ENCODE measurements around the gene ACAP3. TPM values are rescaled to one million over a fixed set of nuclear protein-coding genes. Genes with fewer than 3 reads are reported as not detected.

Gene ACAP3
- total and polyA plus RNA-seq, 4 experiments from 2014 or later: 5.4 to 65.6 (median 33.3) TPM

DNA sequence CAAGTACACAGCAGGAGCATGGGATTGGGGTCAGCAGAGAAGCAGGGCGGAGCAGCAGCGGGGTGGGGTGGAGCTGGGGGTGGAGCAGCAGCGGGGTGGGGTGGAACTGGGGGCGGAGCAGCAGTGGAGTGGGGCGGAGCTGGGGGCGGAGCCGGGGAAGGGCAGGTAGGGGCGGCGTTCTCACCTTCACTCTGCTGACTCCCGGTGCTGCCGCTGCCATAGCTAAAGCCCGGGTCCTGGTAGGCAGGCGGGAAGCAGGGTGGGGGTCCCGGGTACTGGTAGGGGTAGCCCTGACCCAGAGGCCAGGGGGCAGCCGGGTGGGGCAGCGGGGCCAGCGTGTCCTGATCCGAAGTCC lies 30.0 kb upstream of the ACAP3 start:
- H3K27me3 Mint-ChIP-seq: no peaks in the 10 kb centered on the region

DNA sequence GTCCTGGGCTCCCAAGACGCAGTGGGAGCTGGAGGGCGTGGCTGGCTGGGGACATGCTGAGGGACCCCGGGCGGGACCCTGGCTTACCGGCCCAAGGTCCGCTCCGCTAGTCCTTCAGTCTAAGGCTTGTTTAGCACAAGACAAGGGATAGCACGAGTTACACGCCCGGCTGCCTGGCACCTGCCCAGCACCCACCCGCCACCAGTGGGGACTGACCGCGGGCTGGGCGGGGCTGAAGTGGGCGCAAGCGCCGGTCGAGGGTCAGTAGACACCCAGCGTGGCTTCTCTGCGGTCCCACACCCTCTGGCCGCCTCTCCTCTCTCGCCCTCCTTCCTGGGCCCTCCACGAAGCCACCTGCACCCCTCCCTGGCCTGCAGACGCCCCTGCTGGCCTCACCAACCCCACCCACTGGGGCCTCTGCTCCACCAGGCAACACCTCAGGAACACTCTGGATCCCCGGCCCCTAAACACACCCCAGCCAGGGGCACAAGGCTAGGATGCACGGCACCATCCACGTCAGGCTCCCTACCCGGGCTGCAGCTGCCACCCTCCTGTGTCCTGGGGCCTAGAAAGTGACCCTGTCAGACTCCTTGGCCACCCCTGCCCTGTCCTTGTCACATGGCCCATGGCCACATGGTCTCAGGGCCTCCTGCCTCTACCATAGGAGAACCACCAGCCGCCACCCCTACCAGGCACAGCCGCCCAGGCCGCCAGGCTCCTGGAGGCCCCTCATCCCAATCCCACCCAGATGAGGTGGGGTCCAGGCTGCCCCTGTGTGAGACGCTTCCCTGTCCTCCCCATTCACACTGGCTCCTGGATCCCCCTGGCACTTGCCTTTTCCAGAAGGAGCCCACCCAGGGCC lies 29.4 kb upstream of the ACAP3 start:
- no peaks in the 10 kb centered on the region for H3K4me1 ChIP-seq (ENCODE audit: insufficient read depth, low read length)

More for the DNA sequence above, 30.0 kb upstream of the ACAP3 start:
- Mint-ChIP-seq H3K27ac (no peak overlapping the region), H3K9me3 (no peaks in the 10 kb centered on the region), H3K4me3 (no peak overlapping the region), H3K36me3 (peaks cover 10 to 12% of the 10 kb centered on the region in 2 donors), H3K4me1 (peaks cover 0 to 8% (median 6%) of the 10 kb centered on the region in 4 donors)
- H3K4me3 ChIP-seq (ENCODE audit: low read length in 2 of 2): no peak overlapping the region
- no peak overlapping the region for H3K27ac ChIP-seq (ENCODE audit: low read depth, low read length)
- ChIA-PET POLR2A (ENCODE audit: partially characterized antibody) (no interaction called here), CTCF (ENCODE audit: partially characterized antibody) (interaction anchor here (0.6 kb wide), 1 partner anchor 241 kb away, joined by 3 read pairs; no protein-coding TSS in a partner anchor)
- H3K9me3 ChIP-seq (ENCODE audit: control insufficient read depth in 1 of 2, low read length in 2 of 2): no peaks in the 10 kb centered on the region
- no peak for DNase-seq
- no peaks in the 10 kb centered on the region for H3K36me3 ChIP-seq (ENCODE audit: insufficient read depth, low read length)
- intact Hi-C loops (cut with micrococcal nuclease): no loop called here
- H3K27me3 ChIP-seq (ENCODE audit: insufficient read depth, low read length): no peaks in the 10 kb centered on the region
- H3K4me1 ChIP-seq (ENCODE audit: insufficient read depth, low read length): no peaks in the 10 kb centered on the region

DNA sequence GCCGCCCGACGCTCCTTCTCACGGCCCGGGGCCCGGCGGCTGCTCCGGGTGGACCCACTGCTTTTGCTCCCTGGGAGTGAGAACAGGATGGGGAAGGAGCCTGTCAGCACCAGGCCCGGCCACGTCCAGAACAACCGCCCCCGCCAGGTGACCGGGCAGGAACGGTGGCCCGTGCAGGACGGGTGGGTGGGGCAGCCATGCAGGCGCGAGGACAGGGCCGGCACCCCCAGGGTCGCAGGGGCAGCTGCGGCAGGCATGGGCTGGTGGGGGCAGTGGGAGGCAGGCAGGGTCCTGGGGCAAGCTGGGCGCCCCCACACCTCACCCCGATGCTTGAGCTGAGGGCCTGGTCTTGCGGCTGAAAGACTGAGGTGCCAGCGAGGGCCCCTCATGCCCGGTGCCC lies 28.7 kb upstream of the ACAP3 start:
- CTCF ChIA-PET (ENCODE audit: partially characterized antibody): no interaction called here

More for the DNA sequence above, 29.4 kb upstream of the ACAP3 start:
- Histone ChIP-seq H3K27ac (ENCODE audit: low read depth, low read length) (no peak overlapping the region), H3K4me3 (ENCODE audit: low read length in 2 of 2) (no peak overlapping the region), H3K9me3 (ENCODE audit: control insufficient read depth in 1 of 2, low read length in 2 of 2) (no peaks in the 10 kb centered on the region), H3K27me3 (ENCODE audit: insufficient read depth, low read length) (no peaks in the 10 kb centered on the region), H3K36me3 (ENCODE audit: insufficient read depth, low read length) (no peaks in the 10 kb centered on the region)
- Mint-ChIP-seq H3K4me3 (no peak overlapping the region), H3K4me1 (peaks cover 0 to 8% (median 6%) of the 10 kb centered on the region in 4 donors), H3K36me3 (peaks cover 10 to 12% of the 10 kb centered on the region in 2 donors), H3K27me3 (no peaks in the 10 kb centered on the region), H3K27ac (no peak overlapping the region), H3K9me3 (no peaks in the 10 kb centered on the region)
- ChIA-PET POLR2A (ENCODE audit: partially characterized antibody) (no interaction called here), CTCF (ENCODE audit: partially characterized antibody) (interaction anchor here (0.6 kb wide), 1 partner anchor 240 kb away, joined by 3 read pairs; no protein-coding TSS in a partner anchor)
- no peak for DNase-seq
- intact Hi-C loops (cut with micrococcal nuclease): no loop called here

DNA sequence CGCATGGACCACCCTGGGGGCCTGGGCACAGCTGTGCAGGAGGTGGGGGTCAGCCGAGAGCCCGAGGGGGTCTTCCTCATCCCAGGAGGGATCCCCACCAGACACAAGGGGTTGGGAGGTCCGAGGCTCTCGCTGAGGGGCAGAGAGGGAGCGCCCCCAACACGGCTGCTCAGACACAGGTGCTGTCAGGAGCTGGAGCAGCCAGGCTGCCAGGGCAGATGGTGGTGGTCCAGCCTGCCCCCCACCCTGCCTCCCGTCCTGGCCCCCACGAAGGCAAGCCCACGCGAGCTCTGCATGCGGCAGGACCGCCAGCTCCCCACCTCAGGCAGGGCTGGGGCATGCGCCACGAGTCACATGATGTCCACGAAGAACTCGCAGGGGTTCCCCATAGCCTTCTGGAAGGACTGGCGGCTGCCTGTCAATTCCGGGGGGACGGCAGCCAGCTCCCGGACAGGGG lies 28.1 kb upstream of the ACAP3 start:
- POLR2A ChIA-PET (ENCODE audit: partially characterized antibody): interaction anchor here (1.1 to 1.6 kb wide), 3 partner anchors 15 to 64 kb away, joined by 3 read pairs; no protein-coding TSS in a partner anchor
- Histone ChIP-seq H3K36me3 (ENCODE audit: insufficient read depth, low read length) (no peaks in the 10 kb centered on the region), H3K4me3 (ENCODE audit: low read length in 2 of 2) (no peak overlapping the region), H3K27ac (ENCODE audit: low read depth, low read length) (no peak overlapping the region), H3K27me3 (ENCODE audit: insufficient read depth, low read length) (no peaks in the 10 kb centered on the region), H3K9me3 (ENCODE audit: control insufficient read depth in 1 of 2, low read length in 2 of 2) (no peaks in the 10 kb centered on the region), H3K4me1 (ENCODE audit: insufficient read depth, low read length) (no peaks in the 10 kb centered on the region)
- peaks cover 0 to 3% (median 1%) of the 10 kb centered on the region in 4 donors for H3K4me1 Mint-ChIP-seq
- H3K36me3 Mint-ChIP-seq: peaks cover 4 to 6% of the 10 kb centered on the region in 2 donors
- no peak overlapping the region for H3K27ac Mint-ChIP-seq
- no peak for DNase-seq
- no peaks in the 10 kb centered on the region for H3K9me3 Mint-ChIP-seq
- intact Hi-C loops (cut with micrococcal nuclease): no loop called here
- CTCF ChIA-PET (ENCODE audit: partially characterized antibody): no interaction called here
- H3K4me3 Mint-ChIP-seq: no peak overlapping the region
- H3K27me3 Mint-ChIP-seq: no peaks in the 10 kb centered on the region

More for the DNA sequence above, 28.7 kb upstream of the ACAP3 start:
- Mint-ChIP-seq H3K27ac (no peak overlapping the region), H3K9me3 (no peaks in the 10 kb centered on the region), H3K4me1 (peaks cover 0 to 8% (median 6%) of the 10 kb centered on the region in 4 donors), H3K36me3 (peaks cover 10 to 12% of the 10 kb centered on the region in 2 donors), H3K4me3 (no peak overlapping the region), H3K27me3 (no peaks in the 10 kb centered on the region)
- intact Hi-C loops (cut with micrococcal nuclease): no loop called here
- POLR2A ChIA-PET (ENCODE audit: partially characterized antibody): interaction anchor here (1.1 kb wide), 2 partner anchors 15 to 63 kb away, joined by 3 read pairs; no protein-coding TSS in a partner anchor
- no peak overlapping the region for H3K4me3 ChIP-seq (ENCODE audit: low read length in 2 of 2)
- no peaks in the 10 kb centered on the region for H3K36me3 ChIP-seq (ENCODE audit: insufficient read depth, low read length)
- DNase-seq: no peak
- no peaks in the 10 kb centered on the region for H3K4me1 ChIP-seq (ENCODE audit: insufficient read depth, low read length)
- H3K27ac ChIP-seq (ENCODE audit: low read depth, low read length): no peak overlapping the region
- no peaks in the 10 kb centered on the region for H3K27me3 ChIP-seq (ENCODE audit: insufficient read depth, low read length)
- H3K9me3 ChIP-seq (ENCODE audit: control insufficient read depth in 1 of 2, low read length in 2 of 2): no peaks in the 10 kb centered on the region

DNA sequence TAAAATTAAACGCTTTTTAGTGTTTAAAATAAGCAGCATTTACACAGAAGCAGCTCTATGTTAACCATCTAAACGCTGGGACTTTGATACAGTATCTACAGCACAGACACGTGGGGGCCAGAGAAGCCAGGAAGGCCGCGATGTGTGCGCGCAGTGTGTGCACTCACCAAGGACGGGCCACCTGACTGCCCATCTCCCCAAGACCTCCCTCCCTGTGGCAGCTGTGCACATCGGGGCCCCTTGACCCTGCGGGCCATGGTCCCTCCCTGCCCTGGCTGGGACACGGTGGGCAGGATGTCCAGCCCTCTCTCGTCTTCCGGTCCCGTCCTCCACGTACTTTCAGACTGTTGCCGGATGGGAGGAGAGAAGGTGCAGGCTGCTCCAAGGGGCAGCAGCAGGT lies 27.6 kb upstream of the ACAP3 start:
- Mint-ChIP-seq H3K27me3 (no peaks in the 10 kb centered on the region), H3K9me3 (no peaks in the 10 kb centered on the region), H3K27ac (peak overlapping the region in 1 of 7 donors; percentile 65), H3K4me3 (no peak overlapping the region), H3K4me1 (no peaks in the 10 kb centered on the region), H3K36me3 (peaks cover 0 to 6% of the 10 kb centered on the region in 2 donors)
- POLR2A ChIA-PET (ENCODE audit: partially characterized antibody): interaction anchor here (1.1 to 1.6 kb wide), 2 partner anchors 24 to 65 kb away, joined by 3 read pairs; no protein-coding TSS in a partner anchor
- no peaks in the 10 kb centered on the region for H3K36me3 ChIP-seq (ENCODE audit: insufficient read depth, low read length)
- CTCF ChIA-PET (ENCODE audit: partially characterized antibody): no interaction called here
- H3K4me3 ChIP-seq (ENCODE audit: low read length in 2 of 2): no peak overlapping the region
- H3K4me1 ChIP-seq (ENCODE audit: insufficient read depth, low read length): no peaks in the 10 kb centered on the region
- H3K27ac ChIP-seq (ENCODE audit: low read depth, low read length): no peak overlapping the region
- intact Hi-C loops (cut with micrococcal nuclease): no loop called here
- no peaks in the 10 kb centered on the region for H3K27me3 ChIP-seq (ENCODE audit: insufficient read depth, low read length)
- no peaks in the 10 kb centered on the region for H3K9me3 ChIP-seq (ENCODE audit: control insufficient read depth in 1 of 2, low read length in 2 of 2)
- DNase-seq: no peak

DNA sequence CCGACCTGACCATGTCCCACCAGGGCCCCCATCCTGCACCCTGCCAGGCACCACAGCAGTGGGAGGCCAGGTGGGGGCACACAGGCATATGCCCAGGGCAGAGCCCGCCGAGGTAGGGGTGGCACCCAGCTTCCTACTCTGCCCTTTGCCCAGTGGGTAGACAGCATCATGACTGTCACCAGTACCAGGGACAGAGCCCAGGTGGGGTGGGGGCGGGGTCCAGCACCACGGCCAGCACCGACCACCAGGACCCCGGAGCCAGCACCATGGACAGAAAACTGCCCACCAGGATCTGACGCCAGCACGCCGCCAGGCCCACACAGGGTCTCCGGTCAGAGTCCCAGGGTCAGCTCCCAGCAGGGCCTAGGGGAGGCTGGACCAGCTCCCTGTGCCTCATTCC lies 27.1 kb upstream of the ACAP3 start:
- CTCF ChIA-PET (ENCODE audit: partially characterized antibody): no interaction called here
- Histone ChIP-seq H3K36me3 (ENCODE audit: insufficient read depth, low read length) (no peaks in the 10 kb centered on the region), H3K4me1 (ENCODE audit: insufficient read depth, low read length) (no peaks in the 10 kb centered on the region), H3K9me3 (ENCODE audit: control insufficient read depth in 1 of 2, low read length in 2 of 2) (no peaks in the 10 kb centered on the region), H3K27ac (ENCODE audit: low read depth, low read length) (no peak overlapping the region), H3K4me3 (ENCODE audit: low read length in 2 of 2) (no peak overlapping the region), H3K27me3 (ENCODE audit: insufficient read depth, low read length) (no peaks in the 10 kb centered on the region)
- DNase-seq: no peak
- no peaks in the 10 kb centered on the region for H3K27me3 Mint-ChIP-seq
- no peaks in the 10 kb centered on the region for H3K9me3 Mint-ChIP-seq
- peaks cover 0 to 5% of the 10 kb centered on the region in 2 donors for H3K36me3 Mint-ChIP-seq
- H3K4me1 Mint-ChIP-seq: peaks cover 0 to 2% (median 1%) of the 10 kb centered on the region in 4 donors
- H3K4me3 Mint-ChIP-seq: no peak overlapping the region
- POLR2A ChIA-PET (ENCODE audit: partially characterized antibody): interaction anchor here (1.6 kb wide), 1 partner anchor 23 kb away, joined by 3 read pairs; no protein-coding TSS in a partner anchor
- peak overlapping the region in 1 of 7 donors; percentile 65 for H3K27ac Mint-ChIP-seq
- intact Hi-C loops (cut with micrococcal nuclease): no loop called here

DNA sequence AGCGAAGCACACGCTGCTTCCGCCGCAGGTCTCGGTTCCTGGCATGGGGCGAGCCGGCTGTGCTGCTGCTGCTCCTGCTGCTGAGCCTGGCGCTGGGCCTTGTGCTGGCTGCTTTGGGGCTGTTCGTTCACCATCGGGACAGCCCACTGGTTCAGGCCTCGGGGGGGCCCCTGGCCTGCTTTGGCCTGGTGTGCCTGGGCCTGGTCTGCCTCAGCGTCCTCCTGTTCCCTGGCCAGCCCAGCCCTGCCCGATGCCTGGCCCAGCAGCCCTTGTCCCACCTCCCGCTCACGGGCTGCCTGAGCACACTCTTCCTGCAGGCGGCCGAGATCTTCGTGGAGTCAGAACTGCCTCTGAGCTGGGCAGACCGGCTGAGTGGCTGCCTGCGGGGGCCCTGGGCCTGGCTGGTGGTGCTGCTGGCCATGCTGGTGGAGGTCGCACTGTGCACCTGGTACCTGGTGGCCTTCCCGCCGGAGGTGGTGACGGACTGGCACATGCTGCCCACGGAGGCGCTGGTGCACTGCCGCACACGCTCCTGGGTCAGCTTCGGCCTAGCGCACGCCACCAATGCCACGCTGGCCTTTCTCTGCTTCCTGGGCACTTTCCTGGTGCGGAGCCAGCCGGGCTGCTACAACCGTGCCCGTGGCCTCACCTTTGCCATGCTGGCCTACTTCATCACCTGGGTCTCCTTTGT lies 26.0 kb upstream of the ACAP3 start:
- Mint-ChIP-seq H3K4me1 (peaks cover 0 to 9% (median 4%) of the 10 kb centered on the region in 4 donors), H3K4me3 (no peak overlapping the region), H3K9me3 (no peaks in the 10 kb centered on the region), H3K36me3 (peaks cover 0 to under 1% of the 10 kb centered on the region in 2 donors), H3K27me3 (no peaks in the 10 kb centered on the region), H3K27ac (no peak overlapping the region)
- ChIA-PET POLR2A (ENCODE audit: partially characterized antibody) (no interaction called here), CTCF (ENCODE audit: partially characterized antibody) (no interaction called here)
- Histone ChIP-seq H3K4me3 (ENCODE audit: low read length in 2 of 2) (no peak overlapping the region), H3K27ac (ENCODE audit: low read depth, low read length) (no peak overlapping the region), H3K4me1 (ENCODE audit: insufficient read depth, low read length) (no peaks in the 10 kb centered on the region), H3K27me3 (ENCODE audit: insufficient read depth, low read length) (no peaks in the 10 kb centered on the region), H3K36me3 (ENCODE audit: insufficient read depth, low read length) (no peaks in the 10 kb centered on the region), H3K9me3 (ENCODE audit: control insufficient read depth in 1 of 2, low read length in 2 of 2) (no peaks in the 10 kb centered on the region)
- intact Hi-C loops (cut with micrococcal nuclease): no loop called here
- no peak for DNase-seq
